ENCODE data around the gene MIER2. TPM values are rescaled to one million over a fixed set of nuclear protein-coding genes. Genes with fewer than 3 reads are reported as not detected.
"Not testable (repeated sequence)": the region's sequence is repeated elsewhere in the genome, so short reads cannot be mapped to it uniquely, and the experiment has no call there.

MIER2 gene
- polyA plus RNA-seq, 2 of the 4 experiments (the other 2 are of a cell fraction): 8.8 to 11.5 TPM

DNA sequence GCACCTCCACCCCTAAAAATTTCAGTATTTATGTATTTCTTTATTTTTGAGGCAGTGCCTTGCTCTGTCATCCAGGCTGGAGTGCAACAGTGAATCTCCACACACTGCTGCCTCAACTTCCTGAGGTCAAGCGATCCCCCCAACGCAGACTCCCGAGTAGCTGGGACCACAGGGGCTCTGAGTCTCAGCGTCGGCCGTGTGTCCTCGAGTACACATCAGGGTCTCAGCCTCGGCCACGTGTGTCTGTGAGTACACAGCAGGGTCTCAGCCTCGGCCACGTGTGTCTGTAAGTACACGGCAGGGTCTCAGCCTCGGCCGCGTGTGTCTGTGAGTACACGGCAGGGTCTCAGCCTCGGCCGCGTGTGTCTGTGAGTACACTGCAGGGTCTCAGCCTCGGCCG lies 43.2 kb upstream of the MIER2 start:
- Histone ChIP-seq H3K27ac (no peak overlapping the region), H3K9me3 (no peaks in the 10 kb centered on the region; the same call in 2 of the 3 replicates), H3K4me2 (no peak overlapping the region), H3K4me3 (no peak overlapping the region), H3K4me1 (no peaks in the 10 kb centered on the region)
- ChIA-PET POLR2A (no interaction called here), CTCF (interaction anchor here (1.6 kb wide), 1 partner anchor 119 kb away, joined by 3 read pairs; no protein-coding TSS in a partner anchor)
- WGBS (ENCODE audit: missing lambda C conversion rate): 44% methylated on average over 6 of the region's 21 CpGs
- FAIRE-seq: no peak
- no peak for ATAC-seq
- TF ChIP-seq EHF (CRISPR knock-in tag; IDR thresholded peaks at IDR 0.05) (no peak), CBX2 (IDR thresholded peaks at IDR 0.05; ENCODE audit: borderline replicate concordance, low read depth) (no peak)
- no peak for DNase-seq (ENCODE audit: low read depth in 1 of 2, low spot score in 1 of 2)

DNA sequence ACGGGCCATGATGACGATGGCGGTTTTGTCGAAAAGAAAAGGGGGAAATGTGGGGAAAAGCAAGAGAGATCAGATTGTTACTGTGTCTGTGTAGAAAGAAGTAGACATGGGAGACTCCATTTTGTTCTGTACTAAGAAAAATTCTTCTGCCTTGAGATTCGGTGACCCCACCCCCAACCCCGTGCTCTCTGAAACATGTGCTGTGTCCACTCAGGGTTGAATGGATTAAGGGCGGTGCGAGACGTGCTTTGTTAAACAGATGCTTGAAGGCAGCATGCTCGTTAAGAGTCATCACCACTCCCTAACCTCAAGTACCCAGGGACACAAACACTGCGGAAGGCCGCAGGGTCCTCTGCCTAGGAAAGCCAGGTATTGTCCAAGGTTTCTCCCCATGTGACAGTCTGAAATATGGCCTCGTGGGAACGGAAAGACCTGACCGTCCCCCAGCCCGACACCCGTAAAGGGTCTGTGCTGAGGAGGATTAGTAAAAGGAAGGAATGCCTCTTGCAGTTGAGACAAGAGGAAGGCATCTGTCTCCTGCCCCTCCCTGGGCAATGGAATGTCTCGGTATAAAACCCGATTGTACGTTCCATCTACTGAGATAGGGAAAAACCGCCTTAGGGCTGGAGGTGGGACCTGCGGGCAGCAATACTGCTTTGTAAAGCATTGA lies 42.2 kb upstream of the MIER2 start:
- POLR2A ChIA-PET; CTCF ChIA-PET; H3K4me2 ChIP-seq; H3K27ac ChIP-seq; H3K9me3 ChIP-seq; FAIRE-seq; H3K4me3 ChIP-seq; H3K4me1 ChIP-seq; ATAC-seq; DNase-seq (ENCODE audit: low read depth in 1 of 2, low spot score in 1 of 2): not testable (repeated sequence)
- WGBS (ENCODE audit: missing lambda C conversion rate): 52% methylated on average over 22 of the region's 22 CpGs

DNA sequence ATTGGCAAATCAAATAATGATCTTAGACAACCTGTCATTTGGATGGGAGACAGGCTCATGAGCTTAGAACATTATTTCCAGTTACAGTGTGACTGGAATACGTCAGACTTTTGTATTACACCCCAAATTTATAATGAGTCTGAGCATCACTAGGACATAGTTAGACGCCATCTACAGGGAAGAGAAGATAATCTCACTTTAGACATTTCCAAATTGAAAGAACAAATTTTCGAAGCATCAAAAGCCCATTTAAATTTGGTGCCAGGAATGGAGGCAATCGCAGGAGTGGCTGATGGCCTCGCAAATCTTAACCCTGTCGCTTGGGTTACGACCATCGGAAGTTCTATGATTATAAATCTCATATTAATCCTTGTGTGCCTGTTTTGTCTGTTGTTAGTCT lies 41.6 kb upstream of the MIER2 start:
- CTCF ChIA-PET; H3K9me3 ChIP-seq; ATAC-seq; H3K4me1 ChIP-seq; H3K27ac ChIP-seq; H3K4me2 ChIP-seq; H3K4me3 ChIP-seq; FAIRE-seq; POLR2A ChIA-PET; DNase-seq (ENCODE audit: low read depth in 1 of 2, low spot score in 1 of 2): not testable (repeated sequence)
- WGBS (ENCODE audit: missing lambda C conversion rate): 53% methylated on average over 8 of the region's 8 CpGs

DNA sequence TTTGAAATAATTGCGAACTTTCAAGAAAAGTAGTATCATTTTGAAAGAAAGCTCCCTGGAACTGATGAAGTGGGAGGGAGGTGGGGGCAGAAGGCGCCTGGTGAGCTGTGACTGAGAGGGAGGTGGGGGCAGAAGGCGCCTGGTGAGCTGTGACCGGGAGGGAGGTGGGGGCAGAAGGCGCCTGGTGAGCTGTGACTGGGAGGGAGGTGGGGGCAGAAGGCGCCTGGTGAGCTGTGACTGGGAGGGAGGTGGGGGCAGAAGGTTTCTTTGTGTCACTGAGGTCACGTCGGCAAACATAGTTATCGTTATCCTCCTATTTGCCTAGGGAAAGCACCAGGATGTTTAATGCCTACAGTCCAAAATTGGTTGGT lies 40.2 kb upstream of the MIER2 start:
- no peak for TF ChIP-seq CEBPB (IDR thresholded peaks at IDR 0.05)
- no peak for TF ChIP-seq EP300 (IDR thresholded peaks at IDR 0.05)
- TF ChIP-seq, protein P1, sequence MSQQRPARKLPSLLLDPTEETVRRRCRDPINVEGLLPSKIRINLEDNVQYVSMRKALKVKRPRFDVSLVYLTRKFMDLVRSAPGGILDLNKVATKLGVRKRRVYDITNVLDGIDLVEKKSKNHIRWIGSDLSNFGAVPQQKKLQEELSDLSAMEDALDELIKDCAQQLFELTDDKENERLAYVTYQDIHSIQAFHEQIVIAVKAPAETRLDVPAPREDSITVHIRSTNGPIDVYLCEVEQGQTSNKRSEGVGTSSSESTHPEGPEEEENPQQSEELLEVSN (IDR thresholded peaks at IDR 0.05; ENCODE audit: borderline replicate concordance, low read depth): no peak
- no peak for TF ChIP-seq POLR2AphosphoS2 (conservative IDR thresholded peaks at IDR 0.05; ENCODE audit: low read length)
- TF ChIP-seq RCOR1 (IDR thresholded peaks at IDR 0.05; ENCODE audit: low read depth, low read length): no peak
- TF ChIP-seq HOXB13 (CRISPR knock-in tag; IDR thresholded peaks at IDR 0.05; ENCODE audit: low read depth): no peak
- TF ChIP-seq KDM5A (IDR thresholded peaks at IDR 0.05): no peak
- no peak for TF ChIP-seq POLR2A (IDR thresholded peaks at IDR 0.05; ENCODE audit: low read length)
- no peak for TF ChIP-seq CHD4 (IDR thresholded peaks at IDR 0.05; ENCODE audit: borderline replicate concordance)
- TF ChIP-seq HOXB5 (CRISPR knock-in tag; IDR thresholded peaks at IDR 0.05): no peak
- no peak for TF ChIP-seq GATA3 (IDR thresholded peaks at IDR 0.05; ENCODE audit: borderline replicate concordance)
- TF ChIP-seq RAD21 (conservative IDR thresholded peaks at IDR 0.05 in 1 of 2, IDR thresholded peaks at IDR 0.05 in 1 of 2): no peak
- no peak overlapping the region for H3K4me2 ChIP-seq
- no peak for ATAC-seq
- H3K4me1 ChIP-seq: no peaks in the 10 kb centered on the region
- ChIA-PET CTCF (interaction anchor here (1.2 to 2.3 kb wide), 3 partner anchors 11 to 27 kb away, joined by 3 to 6 read pairs (median 3); no protein-coding TSS in a partner anchor), POLR2A (no interaction called here)
- no peak for DNase-seq (ENCODE audit: low read depth in 1 of 2, low spot score in 1 of 2)
- 70% methylated on average over 5 of the region's 9 CpGs for WGBS (ENCODE audit: missing lambda C conversion rate)
- H3K9me3 ChIP-seq: no peaks in the 10 kb centered on the region
- H3K27ac ChIP-seq: no peak overlapping the region
- H3K4me3 ChIP-seq: no peak overlapping the region
- no peak for FAIRE-seq

DNA sequence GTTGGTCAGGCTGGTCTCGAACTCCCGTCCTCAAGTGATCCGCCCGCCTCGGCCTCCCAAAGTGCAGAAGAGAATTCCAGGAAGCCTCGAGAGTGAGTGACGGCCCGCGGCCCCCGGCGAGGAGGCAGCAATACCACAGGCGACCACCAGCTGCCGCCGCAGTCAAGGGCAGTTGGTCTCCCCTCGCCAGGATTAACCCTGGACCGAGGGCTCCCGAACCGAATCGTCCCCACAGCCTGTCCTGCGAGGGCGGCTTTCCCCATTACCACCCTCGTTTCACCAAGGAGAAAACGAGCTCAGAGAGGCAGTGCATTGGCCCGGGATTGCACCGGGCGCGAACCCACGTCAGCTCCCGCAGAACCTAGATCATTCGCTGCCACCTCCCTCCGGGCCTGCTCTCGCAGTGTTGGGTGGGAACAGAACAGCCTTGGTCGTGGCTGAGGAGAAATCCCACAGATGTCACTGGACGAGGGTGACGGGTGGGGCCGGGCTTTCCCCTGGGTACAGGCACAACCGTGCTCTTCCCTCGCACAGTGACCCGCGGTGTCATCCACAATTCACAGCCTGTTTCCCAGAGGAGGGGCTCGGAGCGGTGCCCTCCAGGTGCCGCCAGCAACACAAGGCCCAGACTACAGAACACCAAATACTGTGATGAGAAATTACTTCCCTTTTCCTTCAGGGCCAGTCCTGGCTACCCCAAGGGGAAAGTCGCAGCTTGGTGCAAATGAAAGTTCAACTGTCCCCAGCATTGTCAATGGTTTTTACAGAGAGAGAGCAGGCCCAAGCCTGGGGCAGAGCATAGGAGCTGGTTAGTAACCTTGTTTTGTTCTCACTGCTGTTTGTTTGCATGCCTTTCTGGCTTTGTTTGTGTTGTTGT lies 39.6 kb upstream of the MIER2 start:
- POLR2A ChIA-PET: no interaction called here
- 76% methylated on average over 35 of the region's 44 CpGs for WGBS (ENCODE audit: missing lambda C conversion rate)

More for the DNA sequence above, 39.6 kb upstream of the MIER2 start:
- FAIRE-seq: no peak
- Histone ChIP-seq H3K27ac (no peak overlapping the region), H3K4me3 (no peak overlapping the region), H3K4me2 (no peak overlapping the region), H3K9me3 (no peaks in the 10 kb centered on the region), H3K4me1 (no peaks in the 10 kb centered on the region)
- DNase-seq (ENCODE audit: low read depth in 1 of 2, low spot score in 1 of 2): no peak
- TF ChIP-seq CHD2 (IDR thresholded peaks at IDR 0.05; ENCODE audit: low read length, partially characterized antibody) (no peak), HOXB13 (CRISPR knock-in tag; IDR thresholded peaks at IDR 0.05; ENCODE audit: low read depth) (no peak), NR3C1 (IDR thresholded peaks at IDR 0.05) (no peak), SREBF2 (IDR thresholded peaks at IDR 0.05) (no peak), MYC (IDR thresholded peaks at IDR 0.05; ENCODE audit: borderline replicate concordance, low read length) (no peak), RAD21 (conservative IDR thresholded peaks at IDR 0.05 in 1 of 2, IDR thresholded peaks at IDR 0.05 in 1 of 2) (peak; percentile 30 to 32; a peak in 3 of 5 replicates)
- TF ChIP-seq, protein P2, sequence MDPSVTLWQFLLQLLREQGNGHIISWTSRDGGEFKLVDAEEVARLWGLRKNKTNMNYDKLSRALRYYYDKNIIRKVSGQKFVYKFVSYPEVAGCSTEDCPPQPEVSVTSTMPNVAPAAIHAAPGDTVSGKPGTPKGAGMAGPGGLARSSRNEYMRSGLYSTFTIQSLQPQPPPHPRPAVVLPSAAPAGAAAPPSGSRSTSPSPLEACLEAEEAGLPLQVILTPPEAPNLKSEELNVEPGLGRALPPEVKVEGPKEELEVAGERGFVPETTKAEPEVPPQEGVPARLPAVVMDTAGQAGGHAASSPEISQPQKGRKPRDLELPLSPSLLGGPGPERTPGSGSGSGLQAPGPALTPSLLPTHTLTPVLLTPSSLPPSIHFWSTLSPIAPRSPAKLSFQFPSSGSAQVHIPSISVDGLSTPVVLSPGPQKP (IDR thresholded peaks at IDR 0.05; ENCODE audit: low read depth, low read length): no peak
- TF ChIP-seq, protein P3, sequence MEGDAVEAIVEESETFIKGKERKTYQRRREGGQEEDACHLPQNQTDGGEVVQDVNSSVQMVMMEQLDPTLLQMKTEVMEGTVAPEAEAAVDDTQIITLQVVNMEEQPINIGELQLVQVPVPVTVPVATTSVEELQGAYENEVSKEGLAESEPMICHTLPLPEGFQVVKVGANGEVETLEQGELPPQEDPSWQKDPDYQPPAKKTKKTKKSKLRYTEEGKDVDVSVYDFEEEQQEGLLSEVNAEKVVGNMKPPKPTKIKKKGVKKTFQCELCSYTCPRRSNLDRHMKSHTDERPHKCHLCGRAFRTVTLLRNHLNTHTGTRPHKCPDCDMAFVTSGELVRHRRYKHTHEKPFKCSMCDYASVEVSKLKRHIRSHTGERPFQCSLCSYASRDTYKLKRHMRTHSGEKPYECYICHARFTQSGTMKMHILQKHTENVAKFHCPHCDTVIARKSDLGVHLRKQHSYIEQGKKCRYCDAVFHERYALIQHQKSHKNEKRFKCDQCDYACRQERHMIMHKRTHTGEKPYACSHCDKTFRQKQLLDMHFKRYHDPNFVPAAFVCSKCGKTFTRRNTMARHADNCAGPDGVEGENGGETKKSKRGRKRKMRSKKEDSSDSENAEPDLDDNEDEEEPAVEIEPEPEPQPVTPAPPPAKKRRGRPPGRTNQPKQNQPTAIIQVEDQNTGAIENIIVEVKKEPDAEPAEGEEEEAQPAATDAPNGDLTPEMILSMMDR (IDR thresholded peaks at IDR 0.05): peak; percentile 22; the same call in 2 of the 3 replicates
- peak in 1 of 2 experiments; percentile 68; a peak in 3 of 6 replicates for ATAC-seq
- CTCF ChIA-PET: interaction anchor here (0.8 to 2.3 kb wide), 6 partner anchors 10 to 111 kb away, joined by 3 to 6 read pairs (median 3); no protein-coding TSS in a partner anchor

Data from A549 (cell line).